Pancreas (tissue), 10 donors: ENCODE results near the gene VSTM5. TPM values are rescaled to one million over a fixed set of nuclear protein-coding genes. Genes with fewer than 3 reads are reported as not detected.

Experiments
- ATAC-seq, 4 donors: fragments of 200-7000 bp; cut with Tn5 transposase; one replicate each; pipeline versions ENCODE4 v1.8.0 to v1.9.1; 2020; ENCODE audit warnings: mild to moderate bottlenecking in 4 of 4, moderate library complexity in 4 of 4
- DNase-seq, 6 donors: peaks; one replicate each; pipeline ENCODE4 v3.0.0-alpha.2; 2020
- FAIRE-seq: peaks from 2 replicates; lab custom pipeline; 2012; peaks lifted over from hg19 to GRCh38; lab: Jason Lieb, UNC
- H3K27ac ChIP-seq, 4 donors: fragments of 200-600 bp; sonication (generic); 1 replicate in 3 of 4; 2 replicates in 1 of 4; pipeline versions ENCODE4 v1.5.0 to v1.8.0; 2020
- H3K27me3 ChIP-seq, 4 donors: fragments of 200-600 bp; one replicate each; pipeline ENCODE4 v1.8.0; 2021
- H3K36me3 ChIP-seq, 3 donors: fragments of 200-600 bp; sonication (generic) in 1 of 3; one replicate each; pipeline versions ENCODE4 v1.5.0 to v1.8.0; 2020 to 2021
- H3K4me1 ChIP-seq, 3 donors: fragments of 200-600 bp; one replicate each; pipeline ENCODE4 v1.8.0; 2021
- H3K4me3 ChIP-seq, 4 donors: fragments of 200-600 bp; sonication (generic) in 2 of 4; one replicate each; pipeline versions ENCODE4 v1.5.0 to v1.8.0; 2020 to 2021
- H3K9me3 ChIP-seq, 4 donors: fragments of 200-600 bp; one replicate each; pipeline ENCODE4 v1.8.0; 2021
- CTCF ChIP-seq, 4 donors: fragments of 200-600 bp; sonication (generic) in 3 of 4; IDR thresholded peaks; one replicate each; pipeline versions ENCODE4 v1.5.0 to v1.8.0; 2021; ENCODE audit warnings: antibody characterized with exemption in 4 of 4
- WGBS, 2 donors: extraction: QIAGEN DNeasy Blood & Tissue Kit; methylation state at CpG; one replicate each; pipeline ENCODE4 v1.1.7; 2013; 5-methylcytosine and 5-hydroxymethylcytosine counted together
- intact Hi-C, 3 donors: fragments of 100-400 bp; cut with DNase I; formaldehyde crosslinking; loops; one replicate each; pipeline versions ENCODE4 v1.11.1 to v1.14.2; 2022
- polyA plus RNA-seq, 2 donors: library from polyadenylated mRNA; stranded (reverse); fragments of 200-250 nt; gene quantifications; one replicate each; pipeline ENCODE4 v1.2.3, GENCODE V29; 2013
- total RNA-seq, 6 donors: library from RNA; stranded (reverse); fragmentation: NEBNext Ultra II Directional in 4 of 6; extraction: Animal tissue kit (Norgen Biotek cat#: 25700) in 4 of 6; gene quantifications; one replicate each; pipeline versions ENCODE4 v1.2.1 to v1.2.4, GENCODE V29; 2021 to 2023
- donor health status: healthy with polysubstance abuse.
- donor health status: DM: no; HTN: no; CAD: no; lungs with moderate emphysema.
- donor health status: DM: no; HTN: no; CAD: no.
- donor health status: control.
- donor health status: control.
- donor health status: Bipolar disorder and iron deficiency.
- donor health status: DM: yes; HTN: yes; CAD: no.
- donor health status: DM: no; HTN: no; CAD: no.
- donor health status: DM: no; HTN: no; CAD: no.
- donor health status: DM: yes; HTN: yes; CAD: no.

Gene VSTM5
- total and polyA plus RNA-seq, 8 donors: 0.18 to 0.31 (median 0.25) TPM

- Histone ChIP-seq H3K27ac (no peak overlapping the region), H3K4me3 (no peak overlapping the region), H3K36me3 (no peaks in the 10 kb centered on the region), H3K4me1 (peaks cover 0 to 5% (median 5%) of the 10 kb centered on the region in 3 donors), H3K9me3 (no peaks in the 10 kb centered on the region), H3K27me3 (no peaks in the 10 kb centered on the region)
- no peak for ATAC-seq
- no peak for FAIRE-seq
- DNase-seq: no peak
- 94 to 98% methylated on average over 4 of the region's 4 CpGs for WGBS, 2 donors
- TF ChIP-seq CTCF (IDR thresholded peaks at IDR 0.05): no peak
- intact Hi-C loops: no loop called here
These were observed 27.2 kb downstream of the VSTM5 start for GRCh38 chr11:93823210-93823609.

- TF ChIP-seq CTCF (IDR thresholded peaks at IDR 0.05): no peak
- Histone ChIP-seq H3K36me3 (no peaks in the 10 kb centered on the region), H3K4me1 (peaks cover 0 to 3% (median 2%) of the 10 kb centered on the region in 3 donors), H3K27me3 (no peaks in the 10 kb centered on the region), H3K4me3 (no peak overlapping the region), H3K27ac (no peak overlapping the region), H3K9me3 (no peaks in the 10 kb centered on the region)
- 95% methylated on average over 5 of the region's 5 CpGs for WGBS, 2 donors
- intact Hi-C loops: no loop called here
- ATAC-seq (no peak), DNase-seq (no peak), FAIRE-seq (no peak)
These were observed 28.1 kb downstream of the VSTM5 start for GRCh38 chr11:93822359-93822758.

GRCh38 chr11:93821617-93822016 is 28.8 kb downstream of the VSTM5 start:
- Histone ChIP-seq H3K9me3 (no peaks in the 10 kb centered on the region), H3K27ac (no peak overlapping the region), H3K27me3 (no peaks in the 10 kb centered on the region), H3K4me3 (no peak overlapping the region), H3K4me1 (no peaks in the 10 kb centered on the region), H3K36me3 (no peaks in the 10 kb centered on the region)
- peak in 1 of 4 donors; percentile 37 for ATAC-seq
- no peak for DNase-seq
- TF ChIP-seq CTCF (IDR thresholded peaks at IDR 0.05): no peak
- 8 to 10% methylated on average over 2 of the region's 2 CpGs for WGBS, 2 donors
- no peak for FAIRE-seq
- intact Hi-C loops: no loop called here

GRCh38 chr11:93820847-93821246 is 29.6 kb downstream of the VSTM5 start:
- Histone ChIP-seq H3K27ac (no peak overlapping the region), H3K4me1 (no peaks in the 10 kb centered on the region), H3K9me3 (no peaks in the 10 kb centered on the region), H3K4me3 (no peak overlapping the region), H3K36me3 (no peaks in the 10 kb centered on the region), H3K27me3 (no peaks in the 10 kb centered on the region)
- TF ChIP-seq CTCF (IDR thresholded peaks at IDR 0.05): no peak
- FAIRE-seq (no peak), ATAC-seq (no peak), DNase-seq (peak in 1 of 6 donors; percentile 42)
- WGBS, 2 donors: 93% methylated on average over 14 of the region's 14 CpGs
- intact Hi-C loops: no loop called here

- Histone ChIP-seq H3K36me3 (no peaks in the 10 kb centered on the region), H3K27me3 (no peaks in the 10 kb centered on the region), H3K27ac (no peak overlapping the region), H3K4me3 (no peak overlapping the region), H3K9me3 (no peaks in the 10 kb centered on the region), H3K4me1 (no peaks in the 10 kb centered on the region)
- WGBS, 2 donors: 88 to 89% methylated on average over 8 of the region's 8 CpGs
- no peak for ATAC-seq
- TF ChIP-seq CTCF (IDR thresholded peaks at IDR 0.05): no peak
- no peak for DNase-seq
- no peak for FAIRE-seq
- intact Hi-C loops: no loop called here
These were observed 30.3 kb downstream of the VSTM5 start for GRCh38 chr11:93819966-93820695.
